CD14-positive monocyte (primary cell): Measurements from ENCODE around the gene UCHL1. TPM values are rescaled to one million over a fixed set of nuclear protein-coding genes. Genes with fewer than 3 reads are reported as not detected.

Source experiments
- DNase-seq, 3 donors: peaks; one replicate each; pipeline ENCODE4 v3.0.0-alpha.2; 2011 to 2022
- H2AFZ ChIP-seq: 2 replicates; pipeline ENCODE4 v1.6.0; 2012; ENCODE audit warnings: mild to moderate bottlenecking, low read depth, low read length, inconsistent platforms; ENCODE audit not compliant: insufficient read depth, poor library complexity, severe bottlenecking
- H3K27ac ChIP-seq, 2 donors: 1 replicate in 1 of 2; 2 replicates in 1 of 2; pipeline ENCODE4 v1.5.1; 2012 to 2013; ENCODE audit warnings: low read length in 2 of 2, control low read depth in 1 of 2, inconsistent platforms in 1 of 2, low read depth in 1 of 2, mild to moderate bottlenecking in 1 of 2
- H3K27me3 ChIP-seq, 2 donors: one replicate each; pipeline versions ENCODE4 v1.6.0 to v1.6.1; 2011 to 2013; ENCODE audit warnings: low read length in 2 of 2; ENCODE audit not compliant: control insufficient read depth in 2 of 2, insufficient read depth in 2 of 2
- H3K36me3 ChIP-seq, 2 donors: replicated peaks in 1 of 2; 1 replicate in 1 of 2; 2 replicates in 1 of 2; pipeline versions ENCODE4 v1.5.1 to v1.6.1; 2012 to 2013; ENCODE audit warnings: low read length in 2 of 2, control low read depth in 1 of 2, inconsistent platforms in 1 of 2, mild to moderate bottlenecking in 1 of 2; ENCODE audit not compliant: insufficient read depth in 2 of 2, control insufficient read depth in 1 of 2
- H3K4me1 ChIP-seq, 2 donors: 1 replicate in 1 of 2; 2 replicates in 1 of 2; pipeline versions ENCODE4 v1.5.1 to v1.6.1; 2012 to 2013; ENCODE audit warnings: low read length in 2 of 2, control low read depth in 1 of 2, inconsistent platforms in 1 of 2, mild to moderate bottlenecking in 1 of 2, moderate library complexity in 1 of 2; ENCODE audit not compliant: insufficient read depth in 2 of 2, control insufficient read depth in 1 of 2
- H3K4me2 ChIP-seq: replicated peaks from 2 replicates; pipeline ENCODE3; 2012; ENCODE audit warnings: low read length, moderate library complexity, mild to moderate bottlenecking; ENCODE audit not compliant: poor library complexity, severe bottlenecking; ENCODE audit errors: extremely low read depth
- H3K4me3 ChIP-seq, 3 experiments: fragments of 200-600 bp in 1 of 3; sonication (generic) in 1 of 3; replicated peaks in 1 of 3; 1 replicate in 2 of 3; 2 replicates in 1 of 3; pipeline ENCODE4 v1.5.1; 2011 to 2013; ENCODE audit warnings: low read length in 3 of 3, mild to moderate bottlenecking in 3 of 3, control low read depth in 2 of 3, low read depth in 2 of 3, inconsistent platforms in 1 of 3, moderate library complexity in 1 of 3
- H3K79me2 ChIP-seq: 2 replicates; pipeline ENCODE4 v1.6.0; 2012; ENCODE audit warnings: mild to moderate bottlenecking, control low read depth, inconsistent platforms, low read length, moderate library complexity; ENCODE audit not compliant: insufficient read depth
- H3K9ac ChIP-seq: 2 replicates; pipeline ENCODE4 v1.6.0; 2017; ENCODE audit warnings: low read length, mild to moderate bottlenecking; ENCODE audit not compliant: insufficient read depth, poor library complexity, severe bottlenecking
- H3K9me3 ChIP-seq, 2 donors: replicated peaks in 1 of 2; 1 replicate in 1 of 2; 2 replicates in 1 of 2; pipeline versions ENCODE4 v1.5.1 to v1.6.1; 2012 to 2013; ENCODE audit warnings: low read length in 2 of 2, control low read depth in 1 of 2; ENCODE audit not compliant: control insufficient read depth in 1 of 2, insufficient read depth in 1 of 2
- H4K20me1 ChIP-seq: 2 replicates; pipeline ENCODE4 v1.6.0; 2012; ENCODE audit warnings: mild to moderate bottlenecking, low read length, control low read depth, moderate library complexity; ENCODE audit not compliant: insufficient read depth
- H3K27ac Mint-ChIP-seq, 7 donors: one replicate each; pipeline ENCODE4 v1.8.0; 2020; ENCODE audit warnings: mild to moderate bottlenecking in 7 of 7, mixed read lengths in 7 of 7, moderate library complexity in 6 of 7, inconsistent platforms in 2 of 7
- H3K27me3 Mint-ChIP-seq, 3 donors: one replicate each; pipeline ENCODE4 v1.8.0; 2021 to 2022; ENCODE audit warnings: low read depth in 3 of 3, mild to moderate bottlenecking in 3 of 3, mixed read lengths in 3 of 3, moderate library complexity in 3 of 3, inconsistent platforms in 1 of 3
- H3K36me3 Mint-ChIP-seq, 2 donors: one replicate each; pipeline ENCODE4 v1.8.0; 2020; ENCODE audit warnings: mixed read lengths in 2 of 2, inconsistent platforms in 1 of 2, mild to moderate bottlenecking in 1 of 2
- H3K4me1 Mint-ChIP-seq: one replicate; pipeline ENCODE4 v1.8.0; 2020; ENCODE audit warnings: mild to moderate bottlenecking, mixed read lengths
- H3K4me3 Mint-ChIP-seq, 2 donors: one replicate each; pipeline ENCODE4 v1.8.0; 2020; ENCODE audit warnings: mild to moderate bottlenecking in 2 of 2, mixed read lengths in 2 of 2, moderate library complexity in 1 of 2
- H3K9me3 Mint-ChIP-seq, 7 donors: one replicate each; pipeline ENCODE4 v1.8.0; 2020 to 2022; ENCODE audit warnings: mixed read lengths in 7 of 7, mild to moderate bottlenecking in 6 of 7, moderate library complexity in 6 of 7, inconsistent platforms in 2 of 7
- CTCF ChIP-seq: fragments of 200-600 bp; IDR thresholded peaks from one replicate; pipeline ENCODE4 v1.8.0; 2022; ENCODE audit warnings: antibody characterized with exemption, mild to moderate bottlenecking
- WGBS: methylation state at CpG from one replicate; pipeline ENCODE4 v1.1.5; 2013; ENCODE audit warnings: missing lambda C conversion rate; ENCODE audit not compliant: insufficient coverage; 5-methylcytosine and 5-hydroxymethylcytosine counted together
- intact Hi-C, 2 donors: fragments of 100-400 bp; cut with micrococcal nuclease; formaldehyde crosslinking; loops; one replicate each; pipeline versions ENCODE4 v1.15.0 to v1.15.1; 2023
- polyA plus RNA-seq, 3 donors: library from polyadenylated mRNA; depleted of rRNA in 1 of 3; unstranded in 2 of 3; stranded (reverse) in 1 of 3; fragments of 300-500 nt in 2 of 3; fragments of >200 nt in 1 of 3; fragmentation: Illumina TruSeq in 2 of 3; gene quantifications; 1 replicate in 2 of 3; 2 replicates in 1 of 3; pipeline ENCODE4 v1.2.3, GENCODE V29; 2012 to 2021

UCHL1 gene
- polyA plus RNA-seq, 3 donors, result not detected

GRCh38 chr4:41267997-41268396 lies 11.3 kb downstream of the UCHL1 start:
- Mint-ChIP-seq H3K36me3 (no peaks in the 10 kb centered on the region), H3K9me3 (no peaks in the 10 kb centered on the region), H3K4me3 (no peak overlapping the region), H3K27ac (no peak overlapping the region), H3K4me1 (no peaks in the 10 kb centered on the region), H3K27me3 (peaks cover 0 to 1% (median 1%) of the 10 kb centered on the region in 3 donors)
- H3K4me3 ChIP-seq, result no peak overlapping the region
- no peak overlapping the region for H3K9ac ChIP-seq
- H3K9me3 ChIP-seq, result no peaks in the 10 kb centered on the region
- TF ChIP-seq CTCF, result no peak
- no peaks in the 10 kb centered on the region for H3K79me2 ChIP-seq
- no peak overlapping the region for H3K4me2 ChIP-seq
- intact Hi-C loops, result no loop called here
- no peaks in the 10 kb centered on the region for H3K36me3 ChIP-seq
- H3K4me1 ChIP-seq, result no peaks in the 10 kb centered on the region
- no peaks in the 10 kb centered on the region for H4K20me1 ChIP-seq
- H3K27ac ChIP-seq, result no peak overlapping the region
- H3K27me3 ChIP-seq, result no peaks in the 10 kb centered on the region
- 100% methylated on average over 5 of the region's 7 CpGs for WGBS
- DNase-seq, result no peak
- no peak overlapping the region for H2AFZ ChIP-seq

- Mint-ChIP-seq H3K27me3 (peaks cover 1 to 6% (median 2%) of the 10 kb centered on the region in 3 donors), H3K4me3 (no peak overlapping the region), H3K36me3 (no peaks in the 10 kb centered on the region), H3K4me1 (no peaks in the 10 kb centered on the region), H3K27ac (no peak overlapping the region), H3K9me3 (no peaks in the 10 kb centered on the region)
- Histone ChIP-seq H3K9ac (no peak overlapping the region), H3K27ac (no peak overlapping the region), H4K20me1 (no peaks in the 10 kb centered on the region), H3K79me2 (no peaks in the 10 kb centered on the region), H3K9me3 (no peaks in the 10 kb centered on the region), H3K4me2 (no peak overlapping the region), H3K4me3 (no peak overlapping the region), H3K36me3 (no peaks in the 10 kb centered on the region), H3K4me1 (no peaks in the 10 kb centered on the region), H3K27me3 (no peaks in the 10 kb centered on the region), H2AFZ (no peak overlapping the region)
- intact Hi-C loops, result no loop called here
- WGBS, result 84% methylated on average over 2 of the region's 7 CpGs
- TF ChIP-seq CTCF, result no peak
- no peak for DNase-seq
Observed at GRCh38 chr4:41268721-41269517, 12.2 kb downstream of the UCHL1 start.
